ENCODE data around the gene HUWE1.
"Not testable (repeated sequence)": the region's sequence is repeated elsewhere in the genome, so short reads cannot be mapped to it uniquely, and the experiment has no call there.

The HUWE1 gene

GRCh38 chrX:53531255-53531966 lies 155.1 kb downstream of the HUWE1 start:
- DNase-seq (ENCODE audit: low read depth in 2 of 2) = not testable (repeated sequence)

GRCh38 chrX:53526999-53527398 lies 159.5 kb downstream of the HUWE1 start:
- DNase-seq (ENCODE audit: low read depth in 2 of 2) = no peak

- no peak for DNase-seq (ENCODE audit: low read depth in 2 of 2)
Measured at GRCh38 chrX:53511322-53511721, 175.2 kb downstream of the HUWE1 start.

- not testable (repeated sequence) for DNase-seq (ENCODE audit: low read depth in 2 of 2)
Measured at GRCh38 chrX:53504035-53504434, 182.5 kb downstream of the HUWE1 start.

- DNase-seq (ENCODE audit: low read depth in 2 of 2) = no peak
Measured at GRCh38 chrX:53494436-53494835, 192.1 kb downstream of the HUWE1 start.

GRCh38 chrX:53486285-53486684 lies 200.2 kb downstream of the HUWE1 start:
- no peak for DNase-seq (ENCODE audit: low read depth in 2 of 2)

- DNase-seq (ENCODE audit: low read depth in 2 of 2) = no peak
Measured at GRCh38 chrX:53483838-53484405, 202.6 kb downstream of the HUWE1 start.

GRCh38 chrX:53483416-53483815 lies 203.1 kb downstream of the HUWE1 start:
- no peak for DNase-seq (ENCODE audit: low read depth in 2 of 2)
